ENCODE results near the gene HSP90AB1. TPM values are rescaled to one million over a fixed set of nuclear protein-coding genes. Genes with fewer than 3 reads are reported as not detected.

HSP90AB1 gene
- total RNA-seq, 1 donor from 2014 or later, result 853 TPM

DNA sequence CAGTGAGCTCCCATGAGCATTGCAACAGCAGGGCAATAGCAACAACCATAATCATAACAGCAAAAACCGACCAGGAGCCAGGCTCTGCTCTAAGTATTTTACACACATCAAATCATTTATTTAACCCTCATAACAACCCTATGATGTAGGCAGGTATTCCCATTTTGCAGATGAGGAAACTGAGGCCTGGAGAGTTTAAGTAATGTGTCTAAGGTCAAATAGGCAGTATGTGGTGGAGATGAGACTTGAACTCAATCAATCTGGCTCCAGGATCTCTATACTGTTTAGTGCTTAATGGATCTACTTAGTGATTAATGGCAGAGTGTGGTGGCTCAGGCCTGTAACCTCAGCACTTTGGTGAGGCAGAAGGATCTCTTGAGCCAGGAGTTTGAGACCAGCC lies 26.7 kb downstream of the HSP90AB1 start:
- intact Hi-C loops (cut with DNase I), result no loop called here
- DNase-seq (no peak), ATAC-seq (ENCODE audit: poor library complexity) (no peak)

GRCh38 chr6:44275271-44275748 lies 28.4 kb downstream of the HSP90AB1 start:
- ATAC-seq (ENCODE audit: poor library complexity) (no peak), DNase-seq (no peak)
- intact Hi-C loops (cut with DNase I), result no loop called here

- intact Hi-C loops (cut with DNase I), result no loop called here
- DNase-seq (no peak), ATAC-seq (ENCODE audit: poor library complexity) (peak; percentile 71)
Measured at GRCh38 chr6:44275749-44276648, 29.1 kb downstream of the HSP90AB1 start.

DNA sequence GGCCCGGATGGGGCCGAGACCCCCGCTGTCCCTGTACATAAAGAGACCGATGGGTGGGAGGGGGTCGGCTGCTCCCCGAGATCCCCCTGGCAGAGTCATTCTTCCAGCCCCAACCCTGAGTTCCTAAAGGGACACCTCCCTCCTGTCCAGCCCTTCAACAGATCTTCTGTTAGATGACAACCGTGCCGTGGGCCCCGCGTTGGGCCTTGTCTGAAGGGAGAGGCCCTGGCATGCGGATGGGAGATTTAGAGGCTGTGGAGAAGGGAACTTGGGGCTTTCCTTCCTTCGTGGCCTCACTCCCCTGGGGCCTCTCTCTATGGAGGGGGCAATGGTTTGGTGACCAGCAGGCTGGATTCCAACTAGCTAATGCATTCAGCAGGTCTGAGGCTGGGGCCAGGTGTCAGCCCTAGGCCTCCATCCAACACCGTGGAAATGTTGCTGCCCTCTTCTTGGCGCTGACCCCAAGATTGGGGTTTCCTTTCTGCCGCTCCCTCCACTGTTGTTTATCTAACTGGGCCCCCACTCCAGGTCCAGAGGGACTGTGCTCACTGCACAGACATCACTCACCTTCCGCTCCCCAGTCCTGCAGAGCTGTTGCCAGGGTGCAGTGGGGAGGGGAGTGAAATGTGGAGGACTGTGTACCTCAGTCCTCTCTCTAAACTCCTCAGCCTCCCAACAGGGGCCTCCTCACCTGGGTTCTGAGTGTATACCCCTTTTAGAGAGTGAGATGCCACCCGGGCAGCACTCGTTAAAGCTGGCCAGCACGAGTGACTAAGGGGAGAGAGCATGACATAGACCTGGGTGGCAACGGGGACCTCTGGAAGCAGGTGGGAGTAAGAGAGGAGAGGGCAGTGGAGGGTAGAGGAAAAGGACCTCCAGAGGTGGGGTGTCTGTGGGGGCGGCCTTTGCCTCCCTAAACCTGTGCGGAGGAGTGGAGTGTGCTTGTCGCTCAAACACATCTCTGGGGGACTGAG lies 30.1 kb downstream of the HSP90AB1 start:
- DNase-seq, result no peak
- intact Hi-C loops (cut with DNase I), result no loop called here
- no peak for ATAC-seq (ENCODE audit: poor library complexity)

- no peak for DNase-seq
- intact Hi-C loops (cut with DNase I), result no loop called here
Measured at GRCh38 chr6:44277763-44278162, 30.9 kb downstream of the HSP90AB1 start.

GRCh38 chr6:44278315-44278714 lies 31.4 kb downstream of the HSP90AB1 start:
- ATAC-seq (ENCODE audit: poor library complexity) (no peak), DNase-seq (no peak)
- intact Hi-C loops (cut with DNase I), result no loop called here

More at GRCh38 chr6:44277763-44278162, 30.9 kb downstream of the HSP90AB1 start:
- ATAC-seq (ENCODE audit: poor library complexity), result no peak

DNA sequence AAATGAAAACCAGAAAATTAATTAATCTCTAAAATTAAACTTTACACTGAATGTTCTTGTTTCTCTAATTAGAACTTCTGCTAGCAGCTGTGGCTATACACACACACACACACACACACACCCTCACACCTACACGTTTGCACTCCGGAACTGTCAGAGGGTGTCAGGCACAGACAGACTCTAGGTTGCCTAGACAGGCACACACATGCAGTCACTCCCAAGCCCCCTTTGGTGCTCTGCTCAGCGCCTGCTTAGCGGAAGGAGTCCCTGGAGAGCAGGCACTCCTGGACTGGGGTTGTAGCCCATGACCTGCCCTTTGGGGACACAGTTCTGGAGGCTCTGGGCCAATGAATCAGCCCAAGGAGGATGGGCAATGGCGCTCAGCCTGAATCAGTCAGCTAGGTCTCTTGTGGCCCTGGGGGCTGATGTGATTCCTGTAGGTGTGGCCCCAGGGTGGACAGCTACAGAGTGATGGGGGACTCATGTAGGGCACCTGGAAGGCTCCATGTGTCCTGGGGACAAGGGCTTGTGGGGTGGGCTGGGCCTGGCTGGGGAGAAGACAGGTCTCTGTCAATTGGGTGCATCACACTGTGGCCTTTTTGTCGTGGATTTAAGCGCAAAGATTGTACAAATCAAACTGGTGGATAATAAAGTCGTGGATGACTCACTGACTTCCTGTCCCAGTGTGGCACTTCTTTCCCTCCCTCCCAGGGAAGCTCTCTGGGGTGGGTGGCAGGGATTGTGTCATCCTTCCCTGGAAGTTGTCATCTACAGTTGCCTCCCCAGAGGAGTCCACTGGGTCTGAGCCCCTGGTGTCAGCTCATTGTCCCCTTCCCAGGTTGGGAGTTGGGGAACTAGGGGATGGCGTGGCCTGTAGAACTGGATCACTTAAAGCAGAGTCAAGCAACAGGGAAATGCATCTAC lies 32.1 kb downstream of the HSP90AB1 start:
- ATAC-seq (ENCODE audit: poor library complexity), result no peak
- intact Hi-C loops (cut with DNase I), result no loop called here
- no peak for DNase-seq

DNA sequence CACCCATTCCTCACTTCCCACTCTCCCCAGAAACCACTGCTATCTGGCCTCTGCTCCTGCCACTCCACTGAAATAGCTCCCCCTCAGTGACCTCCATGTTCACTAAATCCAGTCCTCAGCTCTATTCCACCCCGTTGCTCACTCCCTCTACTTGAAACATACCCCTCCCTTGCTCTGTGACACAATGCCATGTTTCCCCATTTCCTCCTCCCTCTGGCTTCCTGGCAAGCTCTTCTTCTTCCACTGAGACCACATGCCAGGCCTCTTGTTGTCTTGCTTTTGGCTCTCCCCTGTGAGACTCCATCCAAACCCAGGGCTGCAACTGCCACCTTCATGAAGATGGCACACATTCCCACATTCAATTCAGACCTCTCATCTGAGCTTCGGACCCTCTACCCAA lies 37.2 kb downstream of the HSP90AB1 start:
- intact Hi-C loops (cut with DNase I), result no loop called here
- DNase-seq (no peak), ATAC-seq (ENCODE audit: poor library complexity) (no peak)

DNA sequence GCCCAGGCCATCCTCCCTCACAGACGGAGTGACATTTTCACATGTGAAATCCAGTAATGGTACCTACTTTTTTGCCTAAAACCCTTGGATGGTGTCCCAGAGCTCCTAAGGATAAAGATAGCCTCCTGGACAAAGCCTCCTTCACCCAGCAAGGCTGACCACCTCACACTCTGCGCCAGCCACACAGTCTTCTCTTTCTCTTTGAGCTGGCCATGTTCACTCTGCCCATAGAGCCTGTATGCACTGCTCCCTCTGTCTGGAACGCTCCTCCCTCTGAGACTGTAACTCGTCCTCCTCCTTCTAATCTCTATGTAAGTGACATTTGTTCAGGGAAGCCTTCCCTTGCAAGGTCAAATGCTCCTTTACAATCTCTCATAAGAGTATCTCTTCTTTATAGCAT lies 38.0 kb downstream of the HSP90AB1 start:
- ATAC-seq (ENCODE audit: poor library complexity), result no peak
- DNase-seq, result no peak
- intact Hi-C loops (cut with DNase I), result no loop called here

GRCh38 chr6:44285552-44286284 lies 38.8 kb downstream of the HSP90AB1 start:
- intact Hi-C loops (cut with DNase I), result no loop called here
- DNase-seq, result no peak

DNA sequence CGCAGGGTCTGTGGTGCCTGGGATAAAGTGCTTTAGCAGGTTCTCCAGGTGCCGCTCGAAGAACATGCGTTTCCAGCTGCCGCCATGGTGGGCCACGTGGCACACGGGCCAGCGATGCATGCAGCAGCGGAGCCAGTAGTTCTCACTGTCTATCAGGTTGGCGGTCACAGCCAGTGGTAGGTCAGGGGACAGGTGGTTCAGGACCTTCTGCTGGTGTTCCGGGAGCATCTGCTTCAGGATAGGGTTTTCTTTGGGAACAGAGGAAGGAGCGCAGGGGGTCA lies 39.3 kb downstream of the HSP90AB1 start:
- ATAC-seq (ENCODE audit: poor library complexity) (no peak), DNase-seq (no peak)
- intact Hi-C loops (cut with DNase I), result no loop called here

More at GRCh38 chr6:44285552-44286284, 38.8 kb downstream of the HSP90AB1 start:
- ATAC-seq (ENCODE audit: poor library complexity), result no peak

- intact Hi-C loops (cut with DNase I), result no loop called here
- ATAC-seq (ENCODE audit: poor library complexity) (no peak), DNase-seq (no peak)
Measured at GRCh38 chr6:44286747-44287146, 39.8 kb downstream of the HSP90AB1 start.

DNA sequence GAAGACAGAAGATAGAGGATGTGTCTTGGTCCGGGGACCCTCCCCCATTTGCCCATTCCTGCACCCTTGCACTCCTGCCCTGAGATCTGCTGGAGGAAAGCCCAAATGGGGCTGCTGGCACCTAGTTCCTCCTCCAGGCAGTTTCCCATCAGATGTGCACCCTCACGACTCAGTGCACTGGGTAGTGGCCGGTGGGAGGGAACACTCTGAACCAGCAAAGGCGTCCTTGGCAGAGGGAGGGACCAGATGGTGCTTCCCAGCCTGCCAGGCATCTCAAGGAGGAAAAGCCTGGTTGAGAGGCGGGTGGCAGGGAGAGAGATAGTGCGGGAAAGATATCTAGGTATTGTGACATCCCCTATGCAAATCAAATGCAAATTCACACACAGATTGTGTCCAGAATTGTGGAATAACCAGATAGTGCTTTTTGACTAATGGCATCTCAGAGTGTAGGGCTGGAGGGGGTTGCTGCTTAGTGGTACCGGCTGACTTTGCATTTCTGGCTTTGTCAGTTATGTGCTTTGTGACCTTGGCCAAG lies 42.9 kb downstream of the HSP90AB1 start:
- intact Hi-C loops (cut with DNase I), result no loop called here
- DNase-seq (no peak), ATAC-seq (ENCODE audit: poor library complexity) (no peak)

- DNase-seq (no peak), ATAC-seq (ENCODE audit: poor library complexity) (no peak)
- intact Hi-C loops (cut with DNase I), result no loop called here
Measured at GRCh38 chr6:44291841-44292240, 44.9 kb downstream of the HSP90AB1 start.

DNA sequence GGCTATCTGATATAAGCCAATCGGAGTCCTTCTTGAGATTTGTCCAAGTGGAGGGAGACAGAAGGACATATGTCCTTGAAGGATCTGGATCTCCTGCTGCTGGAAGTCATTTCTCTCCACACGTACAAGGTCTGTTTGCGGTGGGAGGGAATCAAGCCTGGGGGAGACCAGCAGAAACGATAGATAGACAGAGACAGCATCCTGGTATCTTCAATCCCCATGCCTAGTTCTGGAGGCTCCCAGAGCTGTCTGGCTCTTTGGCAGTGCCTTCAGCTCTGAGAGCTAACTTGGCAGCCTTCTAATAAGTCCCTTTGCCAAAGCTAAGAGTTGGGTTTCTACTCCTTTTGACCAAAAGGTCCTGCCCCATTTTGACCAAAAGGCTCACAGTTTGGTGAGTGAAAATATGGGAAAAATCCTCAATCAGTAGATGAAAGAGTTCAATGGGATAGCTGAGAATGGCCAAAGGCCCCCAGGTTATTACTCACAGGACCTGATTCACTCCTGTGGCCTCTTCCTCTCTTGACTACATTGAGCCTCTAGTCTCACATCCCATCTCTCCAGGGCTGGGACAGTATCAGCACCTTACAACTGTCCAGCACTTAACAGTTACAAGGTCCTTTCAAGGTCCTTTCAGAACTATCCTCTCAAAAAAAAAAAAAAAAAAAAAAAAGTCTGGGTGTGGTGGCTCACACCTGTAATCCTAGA lies 45.9 kb downstream of the HSP90AB1 start:
- intact Hi-C loops (cut with DNase I), result no loop called here
- no peak for ATAC-seq (ENCODE audit: poor library complexity)
- DNase-seq, result no peak

DNA sequence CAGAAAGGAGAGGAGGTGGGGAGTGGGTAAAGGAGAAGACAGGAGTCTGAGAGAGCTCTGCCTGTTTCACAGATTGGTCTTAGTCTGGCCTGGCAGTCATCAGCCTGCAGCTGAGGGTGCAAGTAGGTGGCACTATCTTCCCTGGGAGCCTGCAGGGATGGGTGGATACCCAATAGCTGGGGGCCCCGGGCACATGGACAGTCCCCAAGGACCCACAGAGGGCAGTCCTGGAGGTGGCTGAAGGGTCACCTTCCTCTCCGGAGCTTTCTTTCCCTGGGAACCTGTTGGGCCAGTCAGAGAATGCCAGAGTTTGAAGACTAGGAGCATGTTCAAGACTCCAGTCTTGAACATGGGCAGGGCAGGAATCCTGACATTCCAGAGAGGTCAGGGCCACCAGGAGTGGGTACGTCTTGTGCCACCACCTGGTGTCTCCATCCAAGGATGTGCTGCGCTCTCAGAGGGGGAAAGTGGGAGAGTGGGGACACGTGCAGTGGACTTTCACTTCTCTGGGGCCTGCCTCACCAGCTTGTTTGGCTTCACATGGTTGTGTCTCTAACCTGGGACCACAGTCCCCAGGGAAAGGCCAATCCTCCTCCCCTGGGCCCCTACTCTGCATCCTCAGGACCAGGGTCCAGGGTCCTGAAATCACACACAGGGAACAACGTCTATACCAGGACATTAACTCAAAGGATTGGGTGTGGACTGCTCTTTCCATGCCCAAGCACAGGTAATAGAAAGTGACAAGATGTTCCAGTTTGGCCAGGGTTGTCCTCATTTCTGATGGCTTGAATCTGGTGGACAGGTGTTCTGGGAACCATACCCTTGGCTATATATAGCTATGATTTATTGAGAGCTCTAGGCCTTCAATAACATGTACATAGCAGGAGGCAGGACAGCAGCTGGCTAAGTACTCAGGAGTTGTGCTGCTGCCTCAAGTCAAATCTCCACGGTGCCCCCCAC lies 48.2 kb downstream of the HSP90AB1 start:
- intact Hi-C loops (cut with DNase I), result no loop called here
- no peak for DNase-seq
- ATAC-seq (ENCODE audit: poor library complexity), result no peak

Measured in Right ventricle myocardium superior (tissue), 1 donor.